ENCODE measurements around the gene GIGYF1. TPM values are rescaled to one million over a fixed set of nuclear protein-coding genes. Genes with fewer than 3 reads are reported as not detected.
A peak's percentile ranks its signal among the peaks of the same experiment; 100 is the strongest.

Gene GIGYF1
- total RNA-seq, 1 donor from 2014 or later: 20.8 TPM

- no peak for DNase-seq
Observed at GRCh38 chr7:100684534-100685042, 9.5 kb downstream of the GIGYF1 start.

- DNase-seq: no peak
Observed at GRCh38 chr7:100683659-100684533, 10.2 kb downstream of the GIGYF1 start.

GRCh38 chr7:100682991-100683658 is 10.9 kb downstream of the GIGYF1 start:
- DNase-seq: no peak

- DNase-seq: peak; percentile 25
Observed at GRCh38 chr7:100682228-100682741, 11.8 kb downstream of the GIGYF1 start.

GRCh38 chr7:100681491-100682227 is 12.4 kb downstream of the GIGYF1 start:
- DNase-seq: no peak

- DNase-seq: no peak
Observed at GRCh38 chr7:100680576-100681271, 13.3 kb downstream of the GIGYF1 start.

- no peak for DNase-seq
Observed at GRCh38 chr7:100679927-100680575, 14.0 kb downstream of the GIGYF1 start.

GRCh38 chr7:100679129-100679926 is 14.7 kb downstream of the GIGYF1 start:
- DNase-seq: no peak

GRCh38 chr7:100678291-100678984 is 15.6 kb downstream of the GIGYF1 start:
- no peak for DNase-seq

- DNase-seq: no peak
Observed at GRCh38 chr7:100677308-100678267, 16.5 kb downstream of the GIGYF1 start.

- DNase-seq: no peak
Observed at GRCh38 chr7:100676501-100677306, 17.3 kb downstream of the GIGYF1 start.

- DNase-seq: peak; percentile 62
Observed at GRCh38 chr7:100675581-100676350, 18.3 kb downstream of the GIGYF1 start.

GRCh38 chr7:100675105-100675451 is 19.0 kb downstream of the GIGYF1 start:
- peak; percentile 22 for DNase-seq

- peak; percentile 40 for DNase-seq
Observed at GRCh38 chr7:100674411-100675104, 19.5 kb downstream of the GIGYF1 start.

- no peak for DNase-seq
Observed at GRCh38 chr7:100673942-100674410, 20.1 kb downstream of the GIGYF1 start.

GRCh38 chr7:100673302-100673941 is 20.6 kb downstream of the GIGYF1 start, which contains the start of gene GNB2:
TSS of gene GNB2 (plus strand) at chr7:100673740. CDS start at chr7:100676266, 2,526 bp downstream.
- peak; percentile 99 for DNase-seq
